HG03159 (cell line): Measurements from ENCODE around the gene NDEL1.

Experiments used
- ATAC-seq: cut with Tn5 transposase; IDR thresholded peaks from one replicate; pipeline ENCODE4 v1.9.1; 2021; ENCODE audit warnings: mild to moderate bottlenecking, moderate library complexity; ENCODE audit not compliant: unreplicated experiment

Gene NDEL1

GRCh38 chr17:8453326-8453725 lies 17.6 kb downstream of the NDEL1 start:
- no peak for ATAC-seq

GRCh38 chr17:8455665-8456209 lies 20.1 kb downstream of the NDEL1 start:
- no peak for ATAC-seq

GRCh38 chr17:8458128-8458527 lies 22.4 kb downstream of the NDEL1 start:
- no peak for ATAC-seq

- ATAC-seq = no peak
Observed at GRCh38 chr17:8459107-8459506, 23.4 kb downstream of the NDEL1 start.

GRCh38 chr17:8459831-8460230 lies 24.1 kb downstream of the NDEL1 start:
- ATAC-seq = no peak

GRCh38 chr17:8462564-8462963 lies 26.9 kb downstream of the NDEL1 start:
- no peak for ATAC-seq

GRCh38 chr17:8463099-8463498 lies 27.4 kb downstream of the NDEL1 start:
- ATAC-seq = no peak

GRCh38 chr17:8464941-8465340 lies 29.3 kb downstream of the NDEL1 start:
- ATAC-seq = no peak

GRCh38 chr17:8465356-8465755 lies 29.7 kb downstream of the NDEL1 start:
- no peak for ATAC-seq

- no peak for ATAC-seq
Observed at GRCh38 chr17:8465759-8466158, 30.1 kb downstream of the NDEL1 start.

- no peak for ATAC-seq
Observed at GRCh38 chr17:8466456-8466855, 30.8 kb downstream of the NDEL1 start.

GRCh38 chr17:8466873-8467272 lies 31.2 kb downstream of the NDEL1 start:
- ATAC-seq = no peak

- no peak for ATAC-seq
Observed at GRCh38 chr17:8467527-8467926, 31.8 kb downstream of the NDEL1 start.

GRCh38 chr17:8468127-8468526 lies 32.4 kb downstream of the NDEL1 start:
- ATAC-seq = no peak

GRCh38 chr17:8468980-8469379 lies 33.3 kb downstream of the NDEL1 start:
- no peak for ATAC-seq

GRCh38 chr17:8469964-8470363 lies 34.3 kb downstream of the NDEL1 start:
- ATAC-seq = no peak

GRCh38 chr17:8470447-8471047 lies 34.9 kb downstream of the NDEL1 start:
- no peak for ATAC-seq

- ATAC-seq = no peak
Observed at GRCh38 chr17:8472663-8473062, 37.0 kb downstream of the NDEL1 start.

GRCh38 chr17:8473451-8474192 lies 37.9 kb downstream of the NDEL1 start:
- no peak for ATAC-seq

GRCh38 chr17:8474826-8475225 lies 39.1 kb downstream of the NDEL1 start:
- ATAC-seq = no peak

- ATAC-seq = no peak
Observed at GRCh38 chr17:8475227-8475626, 39.5 kb downstream of the NDEL1 start.

- no peak for ATAC-seq
Observed at GRCh38 chr17:8475781-8476180, 40.1 kb downstream of the NDEL1 start.
